H1 (cell line): Measurements from ENCODE around the gene CDC25C. TPM values are rescaled to one million over a fixed set of nuclear protein-coding genes. Genes with fewer than 3 reads are reported as not detected.

Source experiments
- ASH2L ChIP-seq: fragments of 200-600, 300-600 bp; sonication (generic); IDR thresholded peaks from one replicate; pipeline ENCODE4 v1.7.1; 2017; ENCODE audit warnings: low read length
- ATF2 ChIP-seq: IDR thresholded peaks from 2 replicates; pipeline ENCODE4 v1.6.1; 2012; ENCODE audit warnings: low read length, inconsistent platforms
- BACH1 ChIP-seq: IDR thresholded peaks from 2 replicates; pipeline ENCODE4 v1.6.1; 2012; ENCODE audit warnings: low read length, improper control_type of control experiment
- CBX8 ChIP-seq: fragments of 300-800, 300-1000 bp; sonication (generic); IDR thresholded peaks from 2 replicates; pipeline ENCODE4 v1.7.1; 2016; ENCODE audit warnings: low read depth, low read length, borderline replicate concordance
- CTBP2 ChIP-seq: IDR thresholded peaks from 2 replicates; pipeline ENCODE4 v1.7.0; 2011; ENCODE audit warnings: borderline replicate concordance, mild to moderate bottlenecking, moderate library complexity, mixed read lengths, low read length; ENCODE audit not compliant: insufficient read depth, insufficient read length
- CTCF ChIP-seq, 3 experiments: IDR thresholded peaks; 1 replicate in 2 of 3; 2 replicates in 1 of 3; pipeline versions ENCODE4 v1.5.1 to v1.6.1; 2011; ENCODE audit warnings: low read length in 3 of 3, mild to moderate bottlenecking in 3 of 3, inconsistent platforms in 2 of 3, low read depth in 1 of 3, moderate library complexity in 1 of 3; ENCODE audit not compliant: insufficient read depth in 1 of 3; ENCODE audit errors: control extremely low read depth in 1 of 3
- HDAC6 ChIP-seq: IDR thresholded peaks from one replicate; pipeline ENCODE4 v1.7.1; 2012; ENCODE audit warnings: low read depth, mild to moderate bottlenecking, inconsistent platforms, low read length, moderate library complexity
- KDM1A ChIP-seq: fragments of 200-600, 300-600 bp; sonication (generic); IDR thresholded peaks from 2 replicates; pipeline ENCODE4 v1.7.1; 2016; ENCODE audit warnings: mild to moderate bottlenecking, low read length, borderline replicate concordance
- KDM5A ChIP-seq: fragments of 200-600 bp; IDR thresholded peaks from 2 replicates; pipeline ENCODE4 v1.7.1; 2012; ENCODE audit warnings: mild to moderate bottlenecking, low read length, inconsistent platforms, mixed read lengths
- MAX ChIP-seq: IDR thresholded peaks from 2 replicates; pipeline ENCODE4 v1.6.1; 2012; ENCODE audit warnings: inconsistent platforms
- RBBP5 ChIP-seq: IDR thresholded peaks from 2 replicates; pipeline ENCODE4 v1.7.1; 2012; ENCODE audit warnings: low read depth, mild to moderate bottlenecking, inconsistent platforms, low read length, moderate library complexity, borderline replicate concordance
- SIN3A ChIP-seq, 2 experiments: IDR thresholded peaks in 1 of 2; conservative IDR thresholded peaks in 1 of 2; 2 replicates each; pipeline ENCODE4 v1.6.1; 2011 to 2012; ENCODE audit warnings: low read length in 2 of 2, improper control_type of control experiment in 1 of 2, low read depth in 1 of 2, mild to moderate bottlenecking in 1 of 2
- SP4 ChIP-seq: IDR thresholded peaks from 2 replicates; pipeline ENCODE4 v1.6.1; 2012; ENCODE audit warnings: low read length, inconsistent platforms
- SRF ChIP-seq: IDR thresholded peaks from 2 replicates; pipeline ENCODE4 v1.6.1; 2011; ENCODE audit warnings: mild to moderate bottlenecking, low read depth, low read length, moderate library complexity
- TBP ChIP-seq: IDR thresholded peaks from 2 replicates; pipeline ENCODE4 v1.6.1; 2011; ENCODE audit warnings: low read depth, low read length, improper control_type of control experiment
- TCF12 ChIP-seq: IDR thresholded peaks from 2 replicates; pipeline ENCODE4 v1.6.1; 2011; ENCODE audit warnings: low read depth, mild to moderate bottlenecking, low read length
- TEAD4 ChIP-seq: IDR thresholded peaks from 2 replicates; pipeline ENCODE4 v1.6.1; 2012; ENCODE audit warnings: low read depth, low read length, inconsistent platforms, mixed read lengths
- polyA plus RNA-seq, 7 experiments: library from polyadenylated mRNA; depleted of rRNA in 3 of 7; stranded (reverse) in 5 of 7; unstranded in 2 of 7; fragments of >200 nt in 5 of 7; fragments of 200-250 nt in 2 of 7; gene quantifications; 1 replicate in 5 of 7; 2 replicates in 1 of 7; 4 replicates in 1 of 7; pipeline versions ENCODE4 v1.2.1 to v1.2.3, GENCODE V29; 2011 to 2013; ENCODE audit warnings: missing spikeins in 2 of 7, mixed read lengths in 2 of 7
- total RNA-seq: library from RNA; stranded (reverse); fragmentation: NEBNext Ultra II Directional; extraction: Animal tissue kit (Norgen Biotek cat#: 25700); gene quantifications from 2 replicates; pipeline ENCODE4 v1.2.1, GENCODE V29; 2021

Gene CDC25C
- total and polyA plus RNA-seq, 2 of the 8 experiments (the other 6 are each of a cell fraction or from before 2014, with no cell fraction given) = 18.4 to 20.8 TPM

GRCh38 chr5:138331449-138332368 is at the start of gene CDC25C (continued):
- TF ChIP-seq SIN3A (conservative IDR thresholded peaks at IDR 0.05 in 1 of 2, IDR thresholded peaks at IDR 0.05 in 1 of 2; ENCODE audit: low read depth in 1 of 2, low read length in 2 of 2) = peak; percentile 87; a peak in 3 of 4 replicates
- TF ChIP-seq KDM1A = no peak
- peak; percentile 66 for TF ChIP-seq KDM5A
- TF ChIP-seq HDAC6 = no peak
- no peak for TF ChIP-seq CBX8
- TF ChIP-seq CTCF (IDR thresholded peaks at IDR 0.05; ENCODE audit: control extremely low read depth in 1 of 3, insufficient read depth in 1 of 3, low read depth in 1 of 3, low read length in 3 of 3) = no peak
- peak; percentile 22 for TF ChIP-seq ASH2L
- peak; percentile 93 for TF ChIP-seq TBP
- no peak for TF ChIP-seq TEAD4
- TF ChIP-seq SP4 = 0 out of 2 replicates have a peak, but pooled peaks have one; percentile 34
- no peak for TF ChIP-seq RBBP5
- peak; percentile 22; the same call in 1 of the 2 replicates for TF ChIP-seq BACH1
- TF ChIP-seq MAX = peak; percentile 18; the same call in 1 of the 2 replicates
- TF ChIP-seq SRF = no peak
- TF ChIP-seq TCF12 = no peak
- TF ChIP-seq ATF2 = no peak
- TF ChIP-seq CTBP2 = no peak
